GM19324 (cell line): ENCODE measurements around the gene INPP5A.

ENCODE experiments used
- ATAC-seq: cut with Tn5 transposase; IDR thresholded peaks from one replicate; pipeline ENCODE4 v1.9.1; 2021; ENCODE audit warnings: mild to moderate bottlenecking, moderate library complexity; ENCODE audit not compliant: unreplicated experiment, low FRiP score

INPP5A gene

GRCh38 chr10:132652936-132653590 is 115.5 kb downstream of the INPP5A start:
- ATAC-seq: no peak

- ATAC-seq: no peak
Measured at GRCh38 chr10:132653721-132654120, 116.1 kb downstream of the INPP5A start.

- ATAC-seq: no peak
Measured at GRCh38 chr10:132654121-132654571, 116.6 kb downstream of the INPP5A start.

GRCh38 chr10:132654708-132655661 is 117.4 kb downstream of the INPP5A start:
- no peak for ATAC-seq

GRCh38 chr10:132655735-132656134 is 118.1 kb downstream of the INPP5A start:
- no peak for ATAC-seq

GRCh38 chr10:132656283-132657126 is 118.9 kb downstream of the INPP5A start:
- no peak for ATAC-seq

- no peak for ATAC-seq
Measured at GRCh38 chr10:132657127-132657706, 119.6 kb downstream of the INPP5A start.

GRCh38 chr10:132657748-132658147 is 120.2 kb downstream of the INPP5A start:
- ATAC-seq: no peak

GRCh38 chr10:132658546-132659205 is 121.1 kb downstream of the INPP5A start:
- ATAC-seq: no peak

- ATAC-seq: no peak
Measured at GRCh38 chr10:132659206-132660091, 121.9 kb downstream of the INPP5A start.

GRCh38 chr10:132660385-132660784 is 122.8 kb downstream of the INPP5A start:
- no peak for ATAC-seq

- ATAC-seq: no peak
Measured at GRCh38 chr10:132662186-132662920, 124.8 kb downstream of the INPP5A start.

- no peak for ATAC-seq
Measured at GRCh38 chr10:132663666-132664365, 126.2 kb downstream of the INPP5A start.

GRCh38 chr10:132664407-132664806 is 126.8 kb downstream of the INPP5A start:
- ATAC-seq: no peak

GRCh38 chr10:132664883-132665282 is 127.3 kb downstream of the INPP5A start:
- no peak for ATAC-seq

- no peak for ATAC-seq
Measured at GRCh38 chr10:132665946-132666704, 128.5 kb downstream of the INPP5A start.
